HG03039 (cell line): ENCODE measurements around the gene ZNF254.
"Not testable (repeated sequence)": the region's sequence is repeated elsewhere in the genome, so short reads cannot be mapped to it uniquely, and the experiment has no call there.

ENCODE experiments used
- ATAC-seq: cut with Tn5 transposase; IDR thresholded peaks from one replicate; pipeline ENCODE4 v1.9.1; 2021; ENCODE audit warnings: mild to moderate bottlenecking, moderate library complexity; ENCODE audit not compliant: unreplicated experiment

The ZNF254 gene

DNA sequence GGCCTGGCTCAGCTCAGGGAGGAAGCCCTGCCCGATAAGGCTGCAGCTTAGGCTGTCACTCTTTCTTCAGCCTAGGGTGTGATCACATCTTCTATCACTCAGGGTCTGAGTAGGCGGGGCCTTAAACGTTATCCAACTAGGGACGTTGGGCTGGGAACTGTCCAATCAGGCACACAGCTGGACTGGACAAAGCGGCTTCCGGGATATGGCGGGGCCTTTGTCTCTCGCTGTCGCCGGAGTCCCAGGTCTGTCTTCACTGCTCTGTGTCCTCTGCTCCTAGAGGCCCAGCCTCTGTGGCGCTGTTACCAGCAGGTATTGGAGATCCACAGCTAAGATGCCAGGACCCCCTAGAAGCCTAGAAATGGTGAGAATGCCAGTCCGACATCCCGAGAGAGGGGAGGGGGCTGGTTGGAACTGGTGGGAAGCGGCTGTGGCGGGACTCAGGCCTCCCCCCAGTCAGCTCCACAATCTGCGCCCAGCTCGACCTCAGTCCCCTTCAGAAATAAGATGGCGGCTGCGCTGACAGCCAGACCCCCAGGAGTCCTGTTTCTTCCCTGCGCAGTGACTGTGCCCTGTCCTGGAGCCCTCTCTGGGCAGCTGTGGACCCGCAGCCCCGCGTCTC, at the start of gene ZNF254:
Gene ZNF254, plus strand, starts transcription at position 214 of the 622 bp plus-strand sequence. Its CDS starts 121 bp downstream, at position 335.
- ATAC-seq = peak; percentile 97

DNA sequence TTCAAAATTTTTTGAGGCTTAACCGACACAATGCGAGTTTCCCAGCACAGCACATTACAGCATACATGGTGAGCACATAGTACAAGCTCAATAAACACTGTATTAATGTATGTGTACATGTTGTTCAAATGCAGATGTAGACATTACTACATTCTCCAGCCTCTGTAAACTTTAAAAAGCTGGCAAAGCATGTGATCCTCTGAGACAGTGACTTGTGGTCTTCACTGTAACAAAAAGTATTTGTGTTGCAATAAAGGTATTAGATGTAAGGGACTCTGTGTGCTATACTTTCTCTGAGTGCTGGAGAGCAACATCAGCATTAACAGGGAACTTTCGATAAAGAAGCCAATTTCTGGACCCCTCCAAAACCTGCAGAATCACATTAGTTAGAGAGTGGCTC, 46.4 kb upstream of the ZNF254 start:
- no peak for ATAC-seq

DNA sequence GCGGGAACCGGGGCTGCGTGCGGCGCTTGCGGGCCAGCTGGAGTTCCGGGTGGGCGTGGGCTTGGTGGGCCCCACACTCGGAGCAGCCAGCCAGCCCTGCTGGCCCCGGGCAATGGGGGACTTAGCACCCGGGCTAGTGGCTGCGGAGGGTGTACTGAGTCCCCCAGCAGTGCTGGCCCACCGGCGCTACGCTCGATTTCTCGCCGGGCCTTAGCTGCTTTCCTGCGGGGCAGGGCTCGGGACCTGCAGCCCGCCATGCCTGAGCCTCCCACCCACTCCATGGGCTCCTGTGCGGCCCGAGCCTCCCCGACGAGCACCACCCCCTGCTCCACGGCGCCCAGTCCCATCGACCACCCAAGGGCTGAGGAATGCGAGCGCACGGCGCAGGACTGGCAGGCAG, 45.7 kb upstream of the ZNF254 start:
- not testable (repeated sequence) for ATAC-seq

DNA sequence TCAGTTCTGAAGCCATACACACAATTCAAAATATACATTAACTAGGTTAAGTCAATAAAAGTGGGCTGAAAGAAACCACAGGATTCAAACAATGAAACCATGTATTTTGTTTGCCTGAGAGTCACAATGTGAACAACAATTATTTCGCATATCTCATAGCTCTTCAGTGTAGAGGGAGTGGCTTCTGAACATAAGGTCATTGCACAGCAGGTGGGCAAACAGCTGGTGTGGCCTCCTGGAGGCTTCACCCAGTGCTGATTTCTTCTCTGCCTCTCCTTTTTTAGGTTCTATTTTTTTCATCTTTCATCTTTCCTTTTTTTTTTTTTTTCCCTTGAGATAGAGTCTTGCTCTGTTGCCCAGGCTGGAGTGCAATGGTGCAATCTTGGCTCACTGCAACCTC, 40.4 kb upstream of the ZNF254 start:
- ATAC-seq = no peak

DNA sequence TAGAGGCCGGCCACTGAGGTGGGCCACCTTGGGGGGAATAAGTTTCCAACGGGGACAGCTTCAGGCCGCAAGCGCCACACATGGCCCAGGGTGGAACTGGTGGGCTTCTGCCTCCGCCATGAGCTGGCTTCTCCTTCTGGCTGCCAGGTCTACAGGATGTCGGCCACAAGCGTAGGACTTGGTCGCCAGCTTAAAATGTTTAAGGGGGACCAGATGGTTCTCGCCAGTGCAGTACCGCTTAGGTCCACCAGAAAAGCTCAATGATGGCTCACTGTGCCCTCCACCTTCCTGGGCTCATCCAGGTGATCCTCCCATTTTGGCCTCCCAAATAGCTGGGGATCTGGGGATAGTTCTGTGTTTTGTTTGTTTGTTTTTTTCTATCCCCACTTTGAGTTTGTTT, 38.7 kb upstream of the ZNF254 start:
- ATAC-seq = no peak

DNA sequence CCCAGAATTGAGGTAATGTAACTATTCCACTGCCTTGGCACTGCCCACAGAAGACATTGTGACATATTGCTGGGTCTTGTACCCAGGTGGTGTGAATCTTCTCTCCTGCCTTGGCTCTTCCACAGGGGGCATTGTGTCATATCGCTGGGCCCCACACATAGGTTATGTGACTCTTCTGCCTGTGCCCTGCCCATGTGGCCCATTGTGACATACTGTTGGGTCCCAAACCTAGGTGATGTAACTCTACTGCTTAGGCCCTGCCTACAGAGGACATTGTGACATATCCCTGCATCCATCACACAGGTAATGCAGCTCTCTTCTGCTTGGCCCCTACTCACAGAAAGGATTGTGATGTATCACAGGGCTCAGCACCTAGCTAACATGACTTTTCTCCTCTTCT, 37.5 kb upstream of the ZNF254 start:
- ATAC-seq = no peak

DNA sequence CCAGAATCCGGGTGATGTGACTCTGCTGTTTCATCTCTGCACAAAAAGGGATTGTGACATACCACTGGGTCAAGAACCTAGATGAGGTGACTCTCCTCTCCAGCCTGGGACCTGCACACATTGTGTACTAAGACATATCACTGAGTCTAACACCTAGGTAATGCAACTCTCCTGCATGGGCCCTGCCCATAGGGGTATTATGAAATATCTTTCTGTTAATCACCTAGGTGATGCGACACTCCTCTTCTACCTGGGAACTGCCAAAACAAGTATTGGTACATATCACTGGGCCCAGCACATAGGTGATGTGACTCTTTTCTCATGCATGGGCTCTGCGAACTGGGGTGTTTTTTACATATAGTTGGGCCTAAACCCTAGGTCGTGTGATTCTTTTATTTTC, 35.5 kb upstream of the ZNF254 start:
- ATAC-seq = no peak

DNA sequence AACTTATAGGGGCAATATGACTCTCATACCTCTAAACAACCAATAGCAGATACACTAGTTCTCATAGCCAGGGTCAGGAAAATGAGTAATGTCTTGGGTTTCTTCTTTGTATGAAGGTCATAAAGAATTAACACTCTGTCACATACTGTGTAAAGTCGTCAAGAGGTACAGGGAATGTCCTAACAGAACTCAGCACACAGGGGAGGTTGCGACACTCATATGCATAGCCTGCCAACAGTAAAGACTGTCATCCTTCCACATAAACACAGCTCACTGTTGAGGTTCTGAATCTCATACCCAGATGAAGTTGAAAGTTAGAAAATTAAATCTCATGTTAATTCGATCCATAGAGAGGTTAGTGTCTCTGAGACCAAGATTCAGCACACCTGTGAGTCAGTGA, 34.2 kb upstream of the ZNF254 start:
- no peak for ATAC-seq

DNA sequence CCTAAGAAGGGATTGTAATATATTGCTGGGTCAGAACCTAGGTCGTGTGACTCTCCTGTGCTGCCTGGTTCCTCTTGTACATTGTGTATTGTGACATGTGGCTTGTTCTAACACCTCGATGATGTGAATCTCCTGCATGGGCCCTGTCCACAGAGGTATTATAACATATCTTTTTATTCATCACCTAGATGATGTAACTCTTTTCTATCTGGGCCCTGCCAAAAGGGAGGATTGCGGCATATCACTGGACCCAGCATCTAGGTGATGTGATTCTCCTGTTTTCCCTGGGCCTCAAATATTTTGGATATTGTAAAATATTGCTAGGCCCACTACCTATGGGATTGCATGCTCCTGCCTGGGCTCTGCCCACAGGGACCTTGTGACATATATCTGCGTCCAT, 33.4 kb upstream of the ZNF254 start:
- ATAC-seq = no peak

DNA sequence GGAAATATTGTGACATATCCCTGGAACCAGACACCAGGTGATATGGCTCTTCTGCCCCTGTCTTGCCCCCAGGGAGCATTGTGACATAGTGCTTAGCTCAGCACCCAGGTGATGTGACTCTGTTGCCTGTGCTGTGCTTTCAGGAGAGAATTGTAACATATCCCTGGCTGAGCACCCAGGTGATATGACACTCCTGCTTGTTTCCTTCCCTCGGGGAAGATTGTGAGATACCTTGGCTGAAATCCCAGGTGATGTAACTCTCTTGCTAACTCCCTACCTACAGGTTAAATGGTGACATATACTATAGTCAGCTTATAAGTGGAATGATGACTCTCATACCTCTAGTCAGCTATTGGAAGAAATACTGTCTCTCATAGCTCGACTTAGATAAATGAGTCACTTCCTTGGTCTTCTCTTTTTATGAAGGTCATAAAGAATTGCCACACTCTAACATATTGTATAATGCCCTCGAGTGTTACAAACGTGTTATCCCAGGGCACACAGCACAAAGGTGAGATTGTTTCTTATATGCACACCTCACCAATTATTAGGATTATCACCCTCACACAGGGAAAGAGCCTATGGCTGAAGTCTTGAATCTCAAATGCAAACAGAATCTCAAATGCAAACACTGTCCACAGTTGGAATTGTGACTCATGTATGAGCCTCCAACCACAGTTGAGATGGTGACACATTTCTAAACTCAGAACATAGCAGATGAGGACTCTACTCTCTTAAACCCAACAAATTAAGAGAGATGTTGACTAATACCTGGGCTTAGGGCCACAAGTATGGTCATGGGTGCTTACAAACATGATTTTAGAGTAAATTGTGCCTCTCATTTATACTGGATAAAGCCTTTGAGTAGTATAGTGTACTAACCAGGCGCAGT, 32.7 kb upstream of the ZNF254 start:
- no peak for ATAC-seq

DNA sequence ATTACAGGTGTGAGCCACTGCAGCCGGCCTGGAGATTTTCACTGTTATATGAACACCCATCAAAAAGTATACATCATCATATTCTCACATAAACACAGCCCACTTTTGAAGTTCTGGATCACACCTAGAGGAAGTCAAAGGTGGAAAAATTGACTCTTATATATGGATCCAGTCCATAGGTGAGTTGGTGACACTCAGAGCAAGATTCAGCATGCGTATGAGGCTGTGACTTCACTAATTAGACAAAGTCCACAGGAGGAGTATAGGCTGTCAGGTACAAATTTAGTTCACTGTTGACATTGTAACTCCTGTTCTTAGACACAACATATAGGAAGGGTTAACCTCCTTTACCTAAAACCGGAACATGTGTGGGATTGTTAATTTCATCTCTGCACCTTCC, 31.4 kb upstream of the ZNF254 start:
- ATAC-seq = no peak

DNA sequence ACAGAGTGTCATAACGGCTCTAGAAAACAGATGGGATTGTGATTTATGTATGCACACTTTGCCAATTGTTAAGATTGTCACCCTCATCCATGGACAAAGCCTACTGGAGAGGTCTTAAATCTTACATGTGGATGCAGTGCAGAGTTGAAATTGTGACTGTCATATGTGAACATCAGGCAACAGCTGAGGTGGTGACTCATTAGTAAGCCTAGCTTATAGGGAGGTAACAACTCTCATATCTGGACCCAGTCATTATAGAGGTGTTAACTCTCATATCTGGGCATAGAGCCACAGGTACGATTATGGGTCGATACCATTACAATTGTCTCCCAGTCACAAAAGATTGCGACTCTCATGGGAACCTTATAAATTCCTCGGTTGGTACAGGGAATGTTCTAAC, 29.8 kb upstream of the ZNF254 start:
- no peak for ATAC-seq

DNA sequence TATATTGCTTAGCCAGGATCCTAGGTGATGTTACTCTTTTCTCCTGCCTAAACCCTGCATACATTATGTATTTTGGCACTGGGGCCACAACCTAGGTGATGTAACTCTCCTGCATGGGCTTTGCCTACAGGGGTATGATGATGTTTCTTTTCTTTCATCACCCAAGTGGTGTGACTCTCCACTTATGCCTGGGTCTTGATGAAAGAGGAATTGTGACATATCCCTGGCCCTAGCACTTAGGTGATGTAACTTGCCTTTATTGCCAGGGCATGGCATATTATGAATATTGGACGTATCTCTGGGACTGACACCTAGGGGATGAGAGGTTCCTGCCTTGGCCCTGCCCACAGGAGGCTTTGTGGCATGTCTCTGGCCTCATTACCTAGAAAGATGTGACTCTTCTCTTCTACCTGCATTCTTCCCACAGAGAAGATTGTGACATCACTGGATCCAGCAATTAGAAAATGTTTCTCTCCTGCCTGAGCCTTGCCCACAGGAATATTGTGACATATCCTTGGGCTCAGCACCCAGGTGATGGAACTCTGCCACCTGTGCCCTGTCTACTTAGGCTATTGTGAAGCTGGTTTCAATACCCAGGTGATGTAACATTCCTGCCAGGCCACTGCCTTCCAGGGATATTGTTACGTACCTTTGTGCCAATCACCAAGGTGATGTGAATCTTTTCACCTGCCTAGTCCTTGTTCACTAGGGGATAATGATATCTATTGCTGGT, 27.3 kb upstream of the ZNF254 start:
- no peak for ATAC-seq

DNA sequence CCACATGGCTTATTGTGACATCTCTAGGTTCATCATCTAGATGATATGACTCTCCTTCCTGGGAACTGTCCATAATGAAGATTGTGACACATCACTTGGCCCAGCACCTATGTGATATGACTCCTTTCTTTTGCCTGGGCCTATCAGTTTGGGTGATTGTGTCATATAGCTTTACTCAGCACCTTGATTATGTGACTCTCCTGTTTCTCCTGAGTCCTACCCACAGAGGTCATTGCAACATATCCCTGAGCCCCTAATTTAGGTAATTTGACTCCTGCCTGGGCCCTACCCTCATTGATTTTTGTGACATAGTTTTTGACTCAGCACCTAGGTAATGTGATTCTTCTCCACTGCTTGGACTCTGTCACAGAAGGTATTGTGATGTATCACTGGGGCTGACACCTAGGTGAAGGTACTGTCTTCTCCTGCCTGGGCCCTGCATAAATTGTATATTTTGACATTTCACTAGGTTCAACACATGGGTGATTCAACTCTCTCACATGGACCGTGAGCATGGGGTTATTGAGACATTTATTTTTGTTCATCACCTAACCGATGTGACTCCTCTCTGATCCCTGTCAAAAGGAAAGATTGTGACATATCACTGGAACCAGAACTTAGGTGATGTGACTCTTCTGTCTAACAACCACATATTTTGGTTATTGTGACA, 26.2 kb upstream of the ZNF254 start:
- ATAC-seq = no peak

DNA sequence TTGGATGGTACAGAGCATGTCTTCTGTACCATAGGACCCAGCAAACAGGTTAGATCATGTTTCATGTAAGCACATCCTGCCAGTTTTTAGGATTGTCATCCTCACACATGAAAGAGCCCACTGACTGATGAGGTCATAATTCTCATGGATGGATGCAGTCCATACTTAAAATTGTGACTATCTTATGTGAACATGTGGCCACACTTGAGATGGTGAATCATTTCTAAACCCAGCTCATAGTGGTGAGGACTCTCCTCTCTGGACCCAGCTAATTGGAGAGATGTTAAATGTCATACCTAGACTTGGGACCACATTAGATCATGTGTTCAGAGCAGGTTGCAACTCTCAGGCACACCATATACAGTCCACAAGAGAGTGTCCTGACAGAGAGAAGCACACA, 24.8 kb upstream of the ZNF254 start:
- no peak for ATAC-seq

DNA sequence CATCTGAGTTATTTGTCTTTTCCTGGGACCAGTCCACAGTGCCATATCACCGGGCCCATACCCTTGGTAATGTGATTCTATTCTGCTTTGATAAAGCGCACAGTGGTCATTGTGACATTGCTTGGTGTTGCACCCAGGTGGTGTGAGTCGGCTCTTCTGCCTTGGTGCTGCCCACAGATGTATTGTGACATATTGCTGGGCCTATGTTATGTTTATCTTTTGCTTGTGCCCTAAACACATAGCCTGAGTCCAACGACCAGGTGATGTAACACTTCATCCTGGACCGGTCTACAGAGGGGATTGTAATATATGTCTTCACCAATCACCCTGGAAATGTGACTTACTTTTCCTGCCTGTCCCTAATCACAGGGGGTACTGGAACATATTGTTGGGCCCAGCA, 23.7 kb upstream of the ZNF254 start:
- ATAC-seq = no peak

DNA sequence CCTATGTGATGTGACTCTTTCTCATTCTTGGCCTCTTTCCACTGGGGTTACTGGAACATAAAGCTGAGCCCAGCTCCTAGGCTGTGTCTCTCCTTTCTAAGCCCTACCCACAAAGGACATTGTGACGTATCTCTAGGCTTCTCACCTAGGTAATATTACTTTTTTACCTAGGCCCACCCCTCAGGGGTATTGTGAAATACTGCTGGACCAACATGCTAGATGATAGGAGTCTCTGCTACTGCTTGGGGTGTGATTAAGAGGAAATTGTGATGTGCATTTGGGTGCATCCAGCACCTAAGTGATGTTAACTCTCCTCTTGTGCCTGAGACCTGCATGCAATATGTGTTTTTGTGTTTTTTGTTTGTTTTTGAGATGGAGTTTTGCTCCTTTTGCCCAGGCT, 22.8 kb upstream of the ZNF254 start:
- no peak for ATAC-seq

DNA sequence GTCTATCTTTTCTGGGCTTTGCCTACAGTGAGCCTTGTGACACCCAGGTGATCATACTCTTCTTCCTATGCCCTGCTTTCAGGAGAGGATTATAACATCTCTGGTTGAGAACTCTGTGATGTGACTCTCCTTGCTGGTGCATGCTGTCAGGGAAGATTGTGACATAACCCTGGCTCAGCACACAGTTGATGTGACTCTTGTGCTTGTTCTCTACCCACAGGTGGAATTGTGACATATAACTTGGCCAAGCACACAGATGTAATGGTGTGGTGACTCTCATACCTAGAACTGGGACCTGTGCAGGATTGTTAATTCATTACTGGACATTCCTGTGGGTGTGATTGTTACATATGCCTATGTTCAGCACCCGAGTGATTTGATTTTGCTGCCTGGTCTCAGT, 21.7 kb upstream of the ZNF254 start:
- no peak for ATAC-seq

DNA sequence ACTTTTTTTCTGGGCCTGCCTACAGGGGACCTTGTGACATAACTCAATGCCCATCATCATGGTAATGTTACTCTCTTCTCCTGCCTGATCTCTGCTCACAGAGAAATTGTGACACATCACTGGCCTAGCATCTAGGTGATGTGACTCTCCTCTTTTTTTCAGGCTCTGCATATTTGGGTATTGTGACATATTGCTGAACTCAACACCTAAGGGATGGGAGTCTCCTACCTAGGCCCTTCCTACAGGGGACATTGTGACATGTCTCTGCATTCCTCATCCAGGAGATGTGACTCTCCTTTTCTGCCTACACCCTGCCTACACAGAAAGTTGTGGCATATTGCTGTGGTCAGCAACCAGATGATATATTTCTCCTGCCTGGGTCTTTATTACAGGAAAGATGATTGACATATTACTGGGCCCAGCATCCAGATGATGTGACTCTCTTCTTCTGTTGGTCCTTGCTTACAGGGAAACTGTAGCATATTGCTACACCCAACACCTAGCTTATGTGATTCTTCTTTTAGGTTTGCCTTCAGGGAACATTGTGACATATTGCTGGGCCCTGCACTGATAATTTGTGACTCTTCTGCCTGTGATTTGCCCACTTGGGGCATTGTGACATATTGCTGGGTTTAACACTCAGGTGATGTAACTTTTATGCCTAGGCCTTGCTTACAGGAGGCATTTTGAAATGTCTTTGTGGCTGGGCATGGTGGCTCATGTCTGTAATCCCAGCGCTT, 21.0 kb upstream of the ZNF254 start:
- no peak for ATAC-seq

DNA sequence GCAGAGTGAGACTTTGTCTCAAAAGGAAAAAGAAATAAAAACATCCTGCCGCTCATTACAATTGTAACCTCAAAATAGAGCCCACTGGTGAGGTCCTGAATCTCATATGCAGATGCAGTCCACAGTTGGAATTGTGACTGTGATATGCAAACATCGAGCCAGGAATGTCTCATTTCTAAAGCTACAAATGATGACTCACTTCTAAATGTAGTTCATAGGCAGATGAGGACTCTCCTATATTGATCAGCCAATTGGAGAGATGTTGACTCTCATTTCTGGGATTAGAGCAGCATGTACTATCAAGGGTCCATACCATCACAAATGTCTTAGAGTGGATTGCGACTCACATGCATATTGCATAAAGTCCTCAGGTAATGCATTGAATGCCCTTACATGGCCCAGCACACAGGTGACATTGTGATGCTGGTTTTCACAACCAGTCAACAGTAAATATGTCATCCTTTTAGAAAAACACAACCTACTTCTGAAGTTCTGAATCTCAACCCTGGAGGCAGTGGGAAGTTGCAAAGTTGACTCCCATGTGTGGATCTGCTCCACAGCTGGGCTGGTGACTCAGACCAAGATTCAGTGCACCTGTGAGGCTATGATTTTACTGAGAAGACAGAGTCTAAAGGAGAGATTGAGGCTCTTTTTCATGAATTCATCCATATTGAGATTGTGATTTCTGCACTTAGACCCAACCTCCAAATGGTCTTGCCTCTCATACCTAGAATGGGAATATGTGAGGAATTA, 16.9 kb upstream of the ZNF254 start:
- peak; percentile 53 for ATAC-seq
